ENCODE data around the gene SND1. TPM values are rescaled to one million over a fixed set of nuclear protein-coding genes. Genes with fewer than 3 reads are reported as not detected.

Gene SND1
- polyA plus RNA-seq, 1 donor: 92.5 TPM

- DNase-seq: no peak
Observed at GRCh38 chr7:127732306-127732705, 80.3 kb downstream of the SND1 start.

- DNase-seq: no peak
Observed at GRCh38 chr7:127733986-127734385, 82.0 kb downstream of the SND1 start.

- DNase-seq: no peak
Observed at GRCh38 chr7:127736511-127736910, 84.5 kb downstream of the SND1 start.

GRCh38 chr7:127738859-127739258 is 86.9 kb downstream of the SND1 start:
- no peak for DNase-seq

- no peak for DNase-seq
Observed at GRCh38 chr7:127741764-127742375, 89.9 kb downstream of the SND1 start.

GRCh38 chr7:127745445-127745844 is 93.5 kb downstream of the SND1 start:
- DNase-seq: no peak

- DNase-seq: no peak
Observed at GRCh38 chr7:127751062-127751461, 99.1 kb downstream of the SND1 start.

GRCh38 chr7:127751490-127752448 is 99.8 kb downstream of the SND1 start:
- DNase-seq: no peak

- no peak for DNase-seq
Observed at GRCh38 chr7:127752829-127753228, 100.8 kb downstream of the SND1 start.

- no peak for DNase-seq
Observed at GRCh38 chr7:127754457-127754856, 102.5 kb downstream of the SND1 start.

GRCh38 chr7:127755521-127755920 is 103.5 kb downstream of the SND1 start:
- DNase-seq: no peak

- no peak for DNase-seq
Observed at GRCh38 chr7:127755965-127756364, 104.0 kb downstream of the SND1 start.

GRCh38 chr7:127758105-127758504 is 106.1 kb downstream of the SND1 start:
- no peak for DNase-seq

- no peak for DNase-seq
Observed at GRCh38 chr7:127758845-127759244, 106.9 kb downstream of the SND1 start.

GRCh38 chr7:127759945-127760421 is 108.0 kb downstream of the SND1 start:
- no peak for DNase-seq

GRCh38 chr7:127760436-127761031 is 108.5 kb downstream of the SND1 start:
- no peak for DNase-seq

- no peak for DNase-seq
Observed at GRCh38 chr7:127761196-127761595, 109.2 kb downstream of the SND1 start.

GRCh38 chr7:127764681-127765080 is 112.7 kb downstream of the SND1 start:
- no peak for DNase-seq

- DNase-seq: no peak
Observed at GRCh38 chr7:127765150-127765549, 113.2 kb downstream of the SND1 start.

- DNase-seq: no peak
Observed at GRCh38 chr7:127766831-127767459, 115.0 kb downstream of the SND1 start.

- DNase-seq: no peak
Observed at GRCh38 chr7:127768241-127768640, 116.2 kb downstream of the SND1 start.

- no peak for DNase-seq
Observed at GRCh38 chr7:127769137-127769536, 117.1 kb downstream of the SND1 start.

Data from hindlimb muscle (tissue), 1 donor.